ENCODE results near the gene BACE1-AS. TPM values are rescaled to one million over a fixed set of nuclear protein-coding genes. Genes with fewer than 3 reads are reported as not detected.

The BACE1-AS gene
- total RNA-seq, 1 experiment from 2014 or later = 10.8 TPM

DNA sequence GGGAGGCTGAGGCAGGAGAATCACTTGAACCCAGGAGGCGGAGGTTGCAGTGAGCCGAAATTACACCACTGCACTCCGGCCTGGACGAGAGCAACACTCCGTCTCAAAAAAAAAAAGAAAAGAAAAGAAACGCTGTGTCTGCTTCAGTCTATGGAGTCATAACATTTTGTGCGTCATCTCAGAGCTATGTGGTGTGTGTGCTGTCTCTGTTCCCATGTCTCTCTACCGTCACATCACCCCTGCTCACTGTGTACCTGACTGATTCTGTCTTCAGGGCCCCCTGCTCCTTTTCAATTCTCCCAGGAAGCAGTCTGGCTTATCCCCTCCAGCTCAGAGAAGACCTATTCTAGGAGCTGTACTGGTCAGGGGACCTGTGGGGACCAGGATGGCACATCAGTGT is 7.0 kb downstream of the BACE1-AS start:
- intact Hi-C loops (cut with micrococcal nuclease; ENCODE audit: unreplicated experiment) (no loop called here), in situ Hi-C loops (cut with HindIII; ENCODE audit: low pct_unique_long_range_greater_than_20kb, low sequenced_read_pairs) (no loop called here)
- Histone ChIP-seq H3K27me3 (ENCODE audit: control insufficient read depth, insufficient read depth, low read length) (no peaks in the 10 kb centered on the region), H3K9me3 (ENCODE audit: control insufficient read depth, insufficient read depth, low read depth, low read length) (no peaks in the 10 kb centered on the region), H3K4me3 (ENCODE audit: low read depth in 2 of 2, low read length in 2 of 2) (no peak overlapping the region), H3K27ac (ENCODE audit: low read length) (no peak overlapping the region), H3K4me1 (ENCODE audit: control insufficient read depth, insufficient read depth, low read length) (no peaks in the 10 kb centered on the region), H3K36me3 (ENCODE audit: control insufficient read depth, insufficient read depth, low read length) (no peaks in the 10 kb centered on the region)
- ATAC-seq (no peak), DNase-seq (ENCODE audit: low read depth, low spot score) (no peak)
- BruUV-seq (replicated peaks) = no TSS peak
- TF ChIP-seq CTCF (IDR thresholded peaks at IDR 0.05) (no peak), TCF7L2 (IDR thresholded peaks at IDR 0.05; ENCODE audit: low read depth, low read length) (no peak), POLR2AphosphoS5 (IDR thresholded peaks at IDR 0.05; ENCODE audit: low read depth, low read length) (no peak)
- CTCF ChIA-PET = no interaction called here
- POLR2A ChIA-PET = no interaction called here

- no peaks in the 10 kb centered on the region for H3K27me3 ChIP-seq (ENCODE audit: control insufficient read depth, insufficient read depth, low read length)
- TF ChIP-seq TCF7L2 (IDR thresholded peaks at IDR 0.05; ENCODE audit: low read depth, low read length) (no peak), SIN3A (IDR thresholded peaks at IDR 0.05; ENCODE audit: borderline replicate concordance, insufficient read depth, low read depth, low read length) (no peak), POLR2AphosphoS5 (IDR thresholded peaks at IDR 0.05; ENCODE audit: low read depth, low read length) (no peak), CTCF (IDR thresholded peaks at IDR 0.05) (no peak)
- TF ChIP-seq, protein P1, sequence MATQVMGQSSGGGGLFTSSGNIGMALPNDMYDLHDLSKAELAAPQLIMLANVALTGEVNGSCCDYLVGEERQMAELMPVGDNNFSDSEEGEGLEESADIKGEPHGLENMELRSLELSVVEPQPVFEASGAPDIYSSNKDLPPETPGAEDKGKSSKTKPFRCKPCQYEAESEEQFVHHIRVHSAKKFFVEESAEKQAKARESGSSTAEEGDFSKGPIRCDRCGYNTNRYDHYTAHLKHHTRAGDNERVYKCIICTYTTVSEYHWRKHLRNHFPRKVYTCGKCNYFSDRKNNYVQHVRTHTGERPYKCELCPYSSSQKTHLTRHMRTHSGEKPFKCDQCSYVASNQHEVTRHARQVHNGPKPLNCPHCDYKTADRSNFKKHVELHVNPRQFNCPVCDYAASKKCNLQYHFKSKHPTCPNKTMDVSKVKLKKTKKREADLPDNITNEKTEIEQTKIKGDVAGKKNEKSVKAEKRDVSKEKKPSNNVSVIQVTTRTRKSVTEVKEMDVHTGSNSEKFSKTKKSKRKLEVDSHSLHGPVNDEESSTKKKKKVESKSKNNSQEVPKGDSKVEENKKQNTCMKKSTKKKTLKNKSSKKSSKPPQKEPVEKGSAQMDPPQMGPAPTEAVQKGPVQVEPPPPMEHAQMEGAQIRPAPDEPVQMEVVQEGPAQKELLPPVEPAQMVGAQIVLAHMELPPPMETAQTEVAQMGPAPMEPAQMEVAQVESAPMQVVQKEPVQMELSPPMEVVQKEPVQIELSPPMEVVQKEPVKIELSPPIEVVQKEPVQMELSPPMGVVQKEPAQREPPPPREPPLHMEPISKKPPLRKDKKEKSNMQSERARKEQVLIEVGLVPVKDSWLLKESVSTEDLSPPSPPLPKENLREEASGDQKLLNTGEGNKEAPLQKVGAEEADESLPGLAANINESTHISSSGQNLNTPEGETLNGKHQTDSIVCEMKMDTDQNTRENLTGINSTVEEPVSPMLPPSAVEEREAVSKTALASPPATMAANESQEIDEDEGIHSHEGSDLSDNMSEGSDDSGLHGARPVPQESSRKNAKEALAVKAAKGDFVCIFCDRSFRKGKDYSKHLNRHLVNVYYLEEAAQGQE (IDR thresholded peaks at IDR 0.05; ENCODE audit: insufficient read depth in 1 of 2, low read depth in 2 of 2, low read length in 1 of 2) = no peak
- intact Hi-C loops (cut with micrococcal nuclease; ENCODE audit: unreplicated experiment) = no loop called here
- DNase-seq (ENCODE audit: low read depth, low spot score) = no peak
- H3K36me3 ChIP-seq (ENCODE audit: control insufficient read depth, insufficient read depth, low read length) = no peaks in the 10 kb centered on the region
- peak; percentile 25; the same call in 1 of the 2 replicates for ATAC-seq
- no peak overlapping the region for H3K27ac ChIP-seq (ENCODE audit: low read length)
- no TSS peak for BruUV-seq (replicated peaks)
- in situ Hi-C loops (cut with HindIII; ENCODE audit: low pct_unique_long_range_greater_than_20kb, low sequenced_read_pairs) = no loop called here
- no peaks in the 10 kb centered on the region for H3K9me3 ChIP-seq (ENCODE audit: control insufficient read depth, insufficient read depth, low read depth, low read length)
- H3K4me3 ChIP-seq (ENCODE audit: low read depth in 2 of 2, low read length in 2 of 2) = no peak overlapping the region
- no peaks in the 10 kb centered on the region for H3K4me1 ChIP-seq (ENCODE audit: control insufficient read depth, insufficient read depth, low read length)
- ChIA-PET POLR2A (no interaction called here), CTCF (no interaction called here)
Measured at GRCh38 chr11:117299351-117300282, 8.5 kb downstream of the BACE1-AS start.
